ENCODE results near the gene VSTM2B. TPM values are rescaled to one million over a fixed set of nuclear protein-coding genes. Genes with fewer than 3 reads are reported as not detected.

VSTM2B gene
- total and polyA plus RNA-seq, 4 donors, result not detected

- 51 to 65% methylated on average over 1 of the region's 1 CpG for WGBS, 2 donors
- H3K36me3 ChIP-seq (ENCODE audit: control insufficient read depth in 1 of 2, insufficient read depth in 2 of 2, low read length in 1 of 2), result no peaks in the 10 kb centered on the region
- ATAC-seq (ENCODE audit: low FRiP score) (no peak), DNase-seq (no peak)
- H3K4me1 ChIP-seq (ENCODE audit: control insufficient read depth in 1 of 2, insufficient read depth in 2 of 2, low read length in 2 of 2), result no peaks in the 10 kb centered on the region
- intact Hi-C loops (cut with DNase I), result no loop called here
- peaks cover 3% of the 10 kb centered on the region for H3K9me3 ChIP-seq (ENCODE audit: control insufficient read depth, low read length)
- no peak overlapping the region for H3K27ac ChIP-seq (ENCODE audit: low read depth in 1 of 2, low read length in 2 of 2)
- H3K4me3 ChIP-seq (ENCODE audit: low read length in 2 of 2), result no peak overlapping the region
- H3K27me3 ChIP-seq (ENCODE audit: control insufficient read depth in 1 of 2, insufficient read depth in 2 of 2, low read length in 1 of 2), result no peaks in the 10 kb centered on the region
Observed at GRCh38 chr19:29508181-29508580, 17.6 kb upstream of the VSTM2B start.

- ATAC-seq (ENCODE audit: low FRiP score) (no peak), DNase-seq (peak in 1 of 2 donors; percentile 45)
- intact Hi-C loops (cut with DNase I), result no loop called here
- H3K4me3 ChIP-seq (ENCODE audit: low read length in 2 of 2), result no peak overlapping the region
- no peaks in the 10 kb centered on the region for H3K4me1 ChIP-seq (ENCODE audit: control insufficient read depth in 1 of 2, insufficient read depth in 2 of 2, low read length in 2 of 2)
- no peaks in the 10 kb centered on the region for H3K27me3 ChIP-seq (ENCODE audit: control insufficient read depth in 1 of 2, insufficient read depth in 2 of 2, low read length in 1 of 2)
- H3K27ac ChIP-seq (ENCODE audit: low read depth in 1 of 2, low read length in 2 of 2), result no peak overlapping the region
- H3K36me3 ChIP-seq (ENCODE audit: control insufficient read depth in 1 of 2, insufficient read depth in 2 of 2, low read length in 1 of 2), result no peaks in the 10 kb centered on the region
- peaks cover 3% of the 10 kb centered on the region for H3K9me3 ChIP-seq (ENCODE audit: control insufficient read depth, low read length)
- 79 to 85% methylated on average over 8 of the region's 8 CpGs for WGBS, 2 donors
Observed at GRCh38 chr19:29509456-29509855, 16.3 kb upstream of the VSTM2B start.

DNA sequence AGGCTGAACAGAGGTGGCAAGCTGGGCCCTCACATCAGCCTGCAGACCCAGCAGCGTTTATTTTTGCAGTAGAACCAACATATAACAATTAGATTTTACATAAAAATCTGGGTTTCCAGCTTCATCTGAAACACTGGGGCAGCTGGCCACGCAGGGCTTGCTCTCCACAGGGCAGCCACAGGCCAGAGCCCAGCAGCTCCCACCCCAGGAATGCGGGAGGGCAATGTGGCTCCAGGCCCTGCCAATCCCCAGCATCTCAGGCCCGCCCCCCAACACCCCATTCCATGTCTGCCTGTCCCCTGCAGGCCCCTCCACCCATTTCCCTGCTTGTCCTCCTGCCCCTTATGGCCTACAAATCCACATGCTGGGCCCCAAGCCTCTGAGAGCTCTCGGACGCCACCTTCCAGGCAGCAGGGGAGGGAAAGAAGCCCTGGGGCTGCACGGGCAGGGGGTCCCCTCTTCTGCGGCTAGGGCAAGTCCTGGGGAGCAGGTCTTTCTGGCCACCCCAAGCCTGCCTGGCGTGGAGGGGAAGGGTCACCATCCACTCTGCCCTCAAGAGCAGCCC lies 15.0 kb upstream of the VSTM2B start:
- Histone ChIP-seq H3K9me3 (ENCODE audit: control insufficient read depth, low read length) (peaks cover 3% of the 10 kb centered on the region), H3K4me3 (ENCODE audit: low read length in 2 of 2) (no peak overlapping the region), H3K27ac (ENCODE audit: low read depth in 1 of 2, low read length in 2 of 2) (no peak overlapping the region), H3K4me1 (ENCODE audit: control insufficient read depth in 1 of 2, insufficient read depth in 2 of 2, low read length in 2 of 2) (no peaks in the 10 kb centered on the region), H3K36me3 (ENCODE audit: control insufficient read depth in 1 of 2, insufficient read depth in 2 of 2, low read length in 1 of 2) (no peaks in the 10 kb centered on the region), H3K27me3 (ENCODE audit: control insufficient read depth in 1 of 2, insufficient read depth in 2 of 2, low read length in 1 of 2) (no peaks in the 10 kb centered on the region)
- DNase-seq, result peak in 1 of 2 donors; percentile 51
- no peak for ATAC-seq (ENCODE audit: low FRiP score)
- 65 to 70% methylated on average over 9 of the region's 9 CpGs for WGBS, 2 donors
- intact Hi-C loops (cut with DNase I), result no loop called here

- H3K36me3 ChIP-seq (ENCODE audit: control insufficient read depth in 1 of 2, insufficient read depth in 2 of 2, low read length in 1 of 2), result no peaks in the 10 kb centered on the region
- H3K27ac ChIP-seq (ENCODE audit: low read depth in 1 of 2, low read length in 2 of 2), result no peak overlapping the region
- ATAC-seq (ENCODE audit: low FRiP score) (no peak), DNase-seq (no peak)
- WGBS, 2 donors, result 76 to 87% methylated on average over 3 of the region's 3 CpGs
- H3K4me1 ChIP-seq (ENCODE audit: control insufficient read depth in 1 of 2, insufficient read depth in 2 of 2, low read length in 2 of 2), result no peaks in the 10 kb centered on the region
- H3K9me3 ChIP-seq (ENCODE audit: control insufficient read depth, low read length), result peaks cover 3% of the 10 kb centered on the region
- no peak overlapping the region for H3K4me3 ChIP-seq (ENCODE audit: low read length in 2 of 2)
- no peaks in the 10 kb centered on the region for H3K27me3 ChIP-seq (ENCODE audit: control insufficient read depth in 1 of 2, insufficient read depth in 2 of 2, low read length in 1 of 2)
- intact Hi-C loops (cut with DNase I), result no loop called here
Observed at GRCh38 chr19:29511768-29512167, 14.0 kb upstream of the VSTM2B start.

GRCh38 chr19:29512748-29513147 lies 13.0 kb upstream of the VSTM2B start:
- 65 to 67% methylated on average over 1 of the region's 1 CpG for WGBS, 2 donors
- Histone ChIP-seq H3K27me3 (ENCODE audit: control insufficient read depth in 1 of 2, insufficient read depth in 2 of 2, low read length in 1 of 2) (no peaks in the 10 kb centered on the region), H3K4me1 (ENCODE audit: control insufficient read depth in 1 of 2, insufficient read depth in 2 of 2, low read length in 2 of 2) (no peaks in the 10 kb centered on the region), H3K36me3 (ENCODE audit: control insufficient read depth in 1 of 2, insufficient read depth in 2 of 2, low read length in 1 of 2) (no peaks in the 10 kb centered on the region), H3K27ac (ENCODE audit: low read depth in 1 of 2, low read length in 2 of 2) (no peak overlapping the region), H3K4me3 (ENCODE audit: low read length in 2 of 2) (no peak overlapping the region), H3K9me3 (ENCODE audit: control insufficient read depth, low read length) (peaks cover 3% of the 10 kb centered on the region)
- ATAC-seq (ENCODE audit: low FRiP score), result no peak
- intact Hi-C loops (cut with DNase I), result no loop called here
- no peak for DNase-seq

DNA sequence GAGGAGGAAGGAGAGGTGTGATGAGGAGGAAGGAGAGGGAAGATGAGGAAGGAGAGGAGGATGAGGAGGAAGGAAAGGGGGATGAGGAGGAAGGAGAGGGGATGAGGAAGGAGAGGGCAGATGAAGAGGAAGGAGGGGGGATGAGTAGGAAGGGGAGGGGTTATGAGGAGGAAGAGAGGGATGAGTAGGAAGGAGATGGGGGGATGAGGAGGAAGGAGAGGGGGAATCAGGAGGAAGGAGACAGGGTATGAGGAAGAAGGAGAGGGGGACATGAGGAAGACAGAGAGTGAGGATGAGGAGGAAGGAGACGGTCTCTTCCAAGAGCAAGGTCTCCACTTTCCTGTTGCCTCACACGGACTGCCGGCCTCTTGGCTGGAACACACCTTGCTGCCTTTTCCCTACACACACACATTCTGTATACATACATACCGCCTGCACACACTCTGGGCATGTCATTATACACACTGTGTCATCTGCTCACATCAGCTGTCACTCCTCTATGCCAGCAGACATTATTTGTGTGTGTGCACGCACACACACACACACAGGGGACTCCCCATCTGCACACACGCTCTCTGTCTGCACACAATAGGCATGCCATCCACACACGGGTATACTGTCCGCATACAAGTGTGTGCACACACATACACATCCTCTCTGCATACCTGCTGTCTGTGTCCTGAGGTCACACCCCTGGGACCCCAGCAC lies 11.1 kb upstream of the VSTM2B start:
- Histone ChIP-seq H3K9me3 (ENCODE audit: control insufficient read depth, low read length) (no peaks in the 10 kb centered on the region), H3K27me3 (ENCODE audit: control insufficient read depth in 1 of 2, insufficient read depth in 2 of 2, low read length in 1 of 2) (no peaks in the 10 kb centered on the region), H3K36me3 (ENCODE audit: control insufficient read depth in 1 of 2, insufficient read depth in 2 of 2, low read length in 1 of 2) (no peaks in the 10 kb centered on the region), H3K4me1 (ENCODE audit: control insufficient read depth in 1 of 2, insufficient read depth in 2 of 2, low read length in 2 of 2) (no peaks in the 10 kb centered on the region), H3K4me3 (ENCODE audit: low read length in 2 of 2) (no peak overlapping the region), H3K27ac (ENCODE audit: low read depth in 1 of 2, low read length in 2 of 2) (no peak overlapping the region)
- intact Hi-C loops (cut with DNase I), result no loop called here
- WGBS, 2 donors, result 79% methylated on average over 8 of the region's 8 CpGs
- peak in 1 of 2 donors; percentile 8 for DNase-seq
- no peak for ATAC-seq (ENCODE audit: low FRiP score)

GRCh38 chr19:29515233-29515619 lies 10.6 kb upstream of the VSTM2B start:
- no peaks in the 10 kb centered on the region for H3K27me3 ChIP-seq (ENCODE audit: control insufficient read depth in 1 of 2, insufficient read depth in 2 of 2, low read length in 1 of 2)
- H3K36me3 ChIP-seq (ENCODE audit: control insufficient read depth in 1 of 2, insufficient read depth in 2 of 2, low read length in 1 of 2), result no peaks in the 10 kb centered on the region
- ATAC-seq (ENCODE audit: low FRiP score) (no peak), DNase-seq (peak in 1 of 2 donors; percentile 44)
- H3K9me3 ChIP-seq (ENCODE audit: control insufficient read depth, low read length), result no peaks in the 10 kb centered on the region
- intact Hi-C loops (cut with DNase I), result no loop called here
- H3K4me1 ChIP-seq (ENCODE audit: control insufficient read depth in 1 of 2, insufficient read depth in 2 of 2, low read length in 2 of 2), result no peaks in the 10 kb centered on the region
- no peak overlapping the region for H3K4me3 ChIP-seq (ENCODE audit: low read length in 2 of 2)
- no peak overlapping the region for H3K27ac ChIP-seq (ENCODE audit: low read depth in 1 of 2, low read length in 2 of 2)
- 62 to 66% methylated on average over 5 of the region's 5 CpGs for WGBS, 2 donors

- Histone ChIP-seq H3K36me3 (ENCODE audit: control insufficient read depth in 1 of 2, insufficient read depth in 2 of 2, low read length in 1 of 2) (no peaks in the 10 kb centered on the region), H3K4me3 (ENCODE audit: low read length in 2 of 2) (no peak overlapping the region), H3K27me3 (ENCODE audit: control insufficient read depth in 1 of 2, insufficient read depth in 2 of 2, low read length in 1 of 2) (no peaks in the 10 kb centered on the region), H3K27ac (ENCODE audit: low read depth in 1 of 2, low read length in 2 of 2) (no peak overlapping the region), H3K4me1 (ENCODE audit: control insufficient read depth in 1 of 2, insufficient read depth in 2 of 2, low read length in 2 of 2) (no peaks in the 10 kb centered on the region), H3K9me3 (ENCODE audit: control insufficient read depth, low read length) (no peaks in the 10 kb centered on the region)
- peak in 1 of 2 donors; percentile 59 for DNase-seq
- intact Hi-C loops (cut with DNase I), result no loop called here
- ATAC-seq (ENCODE audit: low FRiP score), result no peak
- WGBS, 2 donors, result 76 to 78% methylated on average over 19 of the region's 19 CpGs
Observed at GRCh38 chr19:29515706-29516357, 10.0 kb upstream of the VSTM2B start.

- H3K4me3 ChIP-seq (ENCODE audit: low read length in 2 of 2), result no peak overlapping the region
- no peak for ATAC-seq (ENCODE audit: low FRiP score)
- H3K9me3 ChIP-seq (ENCODE audit: control insufficient read depth, low read length), result no peaks in the 10 kb centered on the region
- H3K4me1 ChIP-seq (ENCODE audit: control insufficient read depth in 1 of 2, insufficient read depth in 2 of 2, low read length in 2 of 2), result no peaks in the 10 kb centered on the region
- peak in 1 of 2 donors; percentile 37 for DNase-seq
- intact Hi-C loops (cut with DNase I), result no loop called here
- 77 to 80% methylated on average over 9 of the region's 9 CpGs for WGBS, 2 donors
- H3K27ac ChIP-seq (ENCODE audit: low read depth in 1 of 2, low read length in 2 of 2), result no peak overlapping the region
- H3K36me3 ChIP-seq (ENCODE audit: control insufficient read depth in 1 of 2, insufficient read depth in 2 of 2, low read length in 1 of 2), result no peaks in the 10 kb centered on the region
- H3K27me3 ChIP-seq (ENCODE audit: control insufficient read depth in 1 of 2, insufficient read depth in 2 of 2, low read length in 1 of 2), result no peaks in the 10 kb centered on the region
Observed at GRCh38 chr19:29516358-29516725, 9.5 kb upstream of the VSTM2B start.

Measured in aorta (tissue), 5 donors.